HUES48 (cell line): ENCODE results near the gene PML.

ENCODE experiments used
- H3K27ac ChIP-seq: one replicate; pipeline ENCODE4 v1.7.0; 2013; ENCODE audit warnings: low read depth, low read length, inconsistent platforms
- H3K27me3 ChIP-seq: 2 replicates; pipeline ENCODE4 v1.6.1; 2013; ENCODE audit warnings: mild to moderate bottlenecking, low read length; ENCODE audit not compliant: control insufficient read depth, insufficient read depth
- H3K36me3 ChIP-seq: 2 replicates; pipeline ENCODE4 v1.6.1; 2013; ENCODE audit warnings: low read length; ENCODE audit not compliant: control insufficient read depth, insufficient read depth
- H3K4me1 ChIP-seq: 2 replicates; pipeline ENCODE4 v1.6.1; 2013; ENCODE audit warnings: mild to moderate bottlenecking, low read length; ENCODE audit not compliant: control insufficient read depth, insufficient read depth
- H3K4me3 ChIP-seq: 2 replicates; pipeline ENCODE4 v1.5.1; 2013; ENCODE audit warnings: mild to moderate bottlenecking, low read depth, low read length
- H3K9ac ChIP-seq: 2 replicates; pipeline ENCODE4 v1.6.1; 2013; ENCODE audit warnings: mild to moderate bottlenecking, low read depth, low read length, moderate library complexity
- H3K9me3 ChIP-seq: 2 replicates; pipeline ENCODE4 v1.6.1; 2013; ENCODE audit warnings: low read length; ENCODE audit not compliant: control insufficient read depth, insufficient read depth

PML gene

GRCh38 chr15:73978896-73979295, 15.6 kb upstream of the PML start:
- H3K36me3 ChIP-seq: no peaks in the 10 kb centered on the region
- H3K9ac ChIP-seq: no peak overlapping the region
- no peak overlapping the region for H3K4me3 ChIP-seq
- no peaks in the 10 kb centered on the region for H3K9me3 ChIP-seq
- H3K4me1 ChIP-seq: no peaks in the 10 kb centered on the region
- H3K27me3 ChIP-seq: no peaks in the 10 kb centered on the region
- H3K27ac ChIP-seq: no peak overlapping the region

GRCh38 chr15:73979636-73980035, 14.9 kb upstream of the PML start:
- Histone ChIP-seq H3K9me3 (no peaks in the 10 kb centered on the region), H3K27me3 (no peaks in the 10 kb centered on the region), H3K4me1 (no peaks in the 10 kb centered on the region), H3K9ac (no peak overlapping the region), H3K36me3 (no peaks in the 10 kb centered on the region), H3K4me3 (no peak overlapping the region), H3K27ac (no peak overlapping the region)

GRCh38 chr15:73981761-73982221, 12.7 kb upstream of the PML start:
- no peak overlapping the region for H3K4me3 ChIP-seq

GRCh38 chr15:73982222-73982962, 12.1 kb upstream of the PML start:
- Histone ChIP-seq H3K9ac (no peak overlapping the region), H3K27me3 (no peaks in the 10 kb centered on the region), H3K4me3 (no peak overlapping the region), H3K36me3 (no peaks in the 10 kb centered on the region), H3K27ac (no peak overlapping the region), H3K4me1 (no peaks in the 10 kb centered on the region), H3K9me3 (no peaks in the 10 kb centered on the region)

More at GRCh38 chr15:73981761-73982221, 12.7 kb upstream of the PML start:
- Histone ChIP-seq H3K9me3 (no peaks in the 10 kb centered on the region), H3K36me3 (no peaks in the 10 kb centered on the region), H3K27ac (no peak overlapping the region), H3K9ac (no peak overlapping the region), H3K4me1 (no peaks in the 10 kb centered on the region), H3K27me3 (no peaks in the 10 kb centered on the region)

DNA sequence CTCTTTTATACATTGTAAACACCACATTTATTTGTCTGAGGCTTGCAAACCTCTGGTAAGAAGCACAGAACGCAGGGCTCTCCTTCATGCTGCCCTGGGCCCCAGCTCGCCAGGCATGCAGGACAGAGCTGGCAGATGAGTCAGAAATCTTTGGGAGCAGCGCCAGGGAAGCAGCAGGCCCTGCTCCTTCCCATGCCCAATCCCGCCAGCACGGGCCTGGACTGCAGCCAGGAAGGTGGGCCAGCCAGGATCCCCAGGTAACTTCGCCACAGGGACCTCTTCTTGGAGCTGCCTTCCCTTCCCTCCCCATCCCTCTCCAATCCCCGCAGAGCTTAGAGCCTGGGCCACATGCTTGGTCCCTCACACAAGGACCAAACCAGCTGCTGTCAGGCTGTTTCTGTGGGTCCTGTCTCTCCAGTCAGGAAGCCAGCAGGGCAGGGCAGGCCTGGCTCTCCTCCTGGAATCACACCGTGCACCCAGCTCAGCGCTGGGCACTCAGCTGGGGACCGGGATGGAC, 11.2 kb upstream of the PML start:
- no peak overlapping the region for H3K9ac ChIP-seq
- H3K9me3 ChIP-seq: no peaks in the 10 kb centered on the region
- no peak overlapping the region for H3K4me3 ChIP-seq
- no peaks in the 10 kb centered on the region for H3K27me3 ChIP-seq
- H3K4me1 ChIP-seq: no peaks in the 10 kb centered on the region
- H3K27ac ChIP-seq: no peak overlapping the region
- H3K36me3 ChIP-seq: no peaks in the 10 kb centered on the region

- no peaks in the 10 kb centered on the region for H3K36me3 ChIP-seq
- no peak overlapping the region for H3K4me3 ChIP-seq
- no peak overlapping the region for H3K27ac ChIP-seq
- no peaks in the 10 kb centered on the region for H3K4me1 ChIP-seq
- no peaks in the 10 kb centered on the region for H3K27me3 ChIP-seq
- no peaks in the 10 kb centered on the region for H3K9me3 ChIP-seq
- H3K9ac ChIP-seq: no peak overlapping the region
Observed at GRCh38 chr15:73983773-73984172, 10.7 kb upstream of the PML start.

DNA sequence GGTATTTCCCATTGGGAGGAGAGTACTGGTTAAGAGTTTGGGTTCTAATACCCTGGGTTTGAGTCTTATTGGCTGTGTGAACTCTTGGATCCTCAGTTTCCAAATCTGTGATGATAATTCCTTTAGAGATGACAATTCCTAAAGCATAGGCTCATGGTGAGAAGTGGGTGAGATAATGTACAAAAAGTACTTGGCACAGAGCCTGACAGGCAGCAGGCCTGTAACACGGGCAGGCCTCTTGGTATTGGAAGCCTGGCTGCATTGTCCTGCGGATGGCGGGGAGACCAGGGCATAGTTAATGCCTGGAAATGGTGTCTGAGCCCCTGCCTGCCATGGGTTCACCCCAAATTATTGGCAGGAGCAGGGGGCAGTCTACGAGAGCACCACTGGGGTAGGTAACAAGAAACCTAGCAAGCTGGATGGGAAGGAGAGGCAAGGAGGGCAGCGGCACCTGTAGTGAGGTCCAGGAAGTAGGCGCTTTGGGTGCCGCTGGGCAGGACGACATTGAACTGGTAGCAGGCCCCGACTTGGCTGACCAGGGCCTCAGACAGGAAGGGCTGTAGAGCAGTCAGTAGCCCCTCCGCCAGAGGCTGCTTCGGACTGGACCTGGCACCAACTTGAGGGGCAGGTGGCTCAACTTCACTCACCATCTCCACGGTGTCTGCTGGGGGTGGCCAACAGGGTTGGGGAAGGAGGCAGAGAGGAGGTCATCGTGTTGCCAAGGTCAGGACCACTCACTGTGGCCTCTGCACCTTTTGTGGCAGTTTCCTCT, 10.1 kb upstream of the PML start:
- Histone ChIP-seq H3K4me1 (no peaks in the 10 kb centered on the region), H3K9me3 (no peaks in the 10 kb centered on the region), H3K4me3 (no peak overlapping the region), H3K27ac (no peak overlapping the region), H3K27me3 (no peaks in the 10 kb centered on the region), H3K9ac (no peak overlapping the region), H3K36me3 (no peaks in the 10 kb centered on the region)

DNA sequence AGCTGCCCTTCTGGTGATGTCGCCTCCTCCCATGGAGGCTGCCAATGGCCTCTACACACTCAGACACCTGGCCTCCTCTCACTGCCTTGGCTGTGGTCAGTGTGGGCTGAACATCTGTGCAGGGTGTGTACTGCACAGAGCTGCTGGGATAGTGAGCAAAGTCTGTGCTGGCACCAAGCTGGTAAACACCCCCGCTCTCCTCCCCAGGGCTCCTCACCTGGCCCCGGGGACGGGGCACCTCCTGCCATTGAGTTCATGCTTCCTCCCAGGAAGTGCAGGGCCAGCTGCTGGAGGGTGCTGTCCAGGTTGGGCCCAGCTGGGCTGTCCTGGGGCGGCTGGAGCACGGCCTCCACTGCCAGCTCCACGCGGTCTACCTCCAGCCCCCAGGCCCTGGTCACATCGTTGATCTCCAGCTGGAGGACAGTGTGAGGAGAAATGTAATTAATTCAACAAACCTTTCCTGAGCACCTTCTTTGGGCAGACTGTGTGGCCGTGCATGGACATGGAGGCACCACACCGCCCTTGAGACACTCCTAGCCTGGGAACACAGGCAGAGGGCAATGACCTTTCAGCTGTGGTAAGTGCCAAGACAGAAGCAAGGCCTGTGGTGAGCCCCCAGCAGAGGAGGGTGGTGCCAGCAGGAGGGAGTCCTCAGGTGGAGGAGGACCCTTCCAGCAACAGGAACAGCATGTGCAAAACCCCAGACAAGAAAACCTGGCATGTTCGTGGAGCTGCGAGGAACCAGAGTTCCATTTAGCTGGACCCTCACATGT, 9.2 kb upstream of the PML start:
- Histone ChIP-seq H3K9me3 (no peaks in the 10 kb centered on the region), H3K4me1 (no peaks in the 10 kb centered on the region), H3K36me3 (no peaks in the 10 kb centered on the region), H3K4me3 (no peak overlapping the region), H3K9ac (no peak overlapping the region), H3K27me3 (no peaks in the 10 kb centered on the region), H3K27ac (no peak overlapping the region)

GRCh38 chr15:73986055-73986775, 8.3 kb upstream of the PML start:
- Histone ChIP-seq H3K4me1 (no peaks in the 10 kb centered on the region; the same call in 1 of the 2 replicates), H3K9ac (no peak overlapping the region)

DNA sequence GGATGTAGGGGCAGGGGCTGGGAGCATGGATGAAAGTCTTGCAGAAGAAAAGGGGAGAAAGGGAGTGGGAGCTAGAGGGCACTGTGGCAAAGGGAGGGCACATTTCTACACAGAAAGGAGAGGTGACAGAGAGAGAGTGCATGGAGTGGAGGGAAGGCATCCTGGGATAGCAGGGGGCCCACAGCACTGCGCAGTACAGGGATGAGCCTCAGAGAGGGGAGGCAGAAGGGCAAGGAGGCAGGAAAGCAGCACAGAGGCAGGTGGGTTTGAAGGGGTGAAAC, 7.8 kb upstream of the PML start:
- Histone ChIP-seq H3K9ac (no peak overlapping the region), H3K36me3 (no peaks in the 10 kb centered on the region), H3K27me3 (no peaks in the 10 kb centered on the region), H3K27ac (no peak overlapping the region), H3K4me1 (no peaks in the 10 kb centered on the region; the same call in 1 of the 2 replicates), H3K9me3 (no peaks in the 10 kb centered on the region), H3K4me3 (no peak overlapping the region)

More at GRCh38 chr15:73986055-73986775, 8.3 kb upstream of the PML start:
- Histone ChIP-seq H3K36me3 (no peaks in the 10 kb centered on the region), H3K9me3 (no peaks in the 10 kb centered on the region), H3K27ac (no peak overlapping the region), H3K4me3 (no peak overlapping the region), H3K27me3 (no peaks in the 10 kb centered on the region)
